Adipose tissue (tissue), 3 donors: ENCODE data around the gene VPS35. TPM values are rescaled to one million over a fixed set of nuclear protein-coding genes. Genes with fewer than 3 reads are reported as not detected.
A peak's percentile ranks its signal among the peaks of the same experiment; 100 is the strongest.

Source experiments
- H3K27ac ChIP-seq: one replicate; pipeline ENCODE4 v1.5.1; 2013; ENCODE audit warnings: low read depth, low read length
- WGBS, 3 donors: extraction: QIAGEN DNeasy Blood & Tissue Kit; methylation state at CpG; one replicate each; pipeline ENCODE4 v1.1.7; 2013; 5-methylcytosine and 5-hydroxymethylcytosine counted together
- polyA plus RNA-seq, 3 donors: library from polyadenylated mRNA; stranded (reverse); fragments of 200-250 nt; gene quantifications; one replicate each; pipeline ENCODE4 v1.2.3, GENCODE V29; 2013
- donor health status: healthy with polysubstance abuse.
- donor health status: Bipolar disorder and iron deficiency.
- donor health status: healthy.

The VPS35 gene
- polyA plus RNA-seq, 3 donors: 20.1 to 45.5 (median 34.5) TPM

GRCh38 chr16:46715769-46716305, 26.9 kb upstream of the VPS35 start:
- H3K27ac ChIP-seq: no peak overlapping the region
- 45 to 71% (median 48%) methylated on average over 6 of the region's 6 CpGs for WGBS, 3 donors

- H3K27ac ChIP-seq: no peak overlapping the region
- WGBS, 3 donors: 85 to 91% (median 88%) methylated on average over 7 of the region's 7 CpGs
These were observed 26.0 kb upstream of the VPS35 start for GRCh38 chr16:46714797-46715591.

- WGBS, 3 donors: 55 to 69% (median 56%) methylated on average over 3 of the region's 3 CpGs
- no peak overlapping the region for H3K27ac ChIP-seq
These were observed 24.7 kb upstream of the VPS35 start for GRCh38 chr16:46713634-46714033.

DNA sequence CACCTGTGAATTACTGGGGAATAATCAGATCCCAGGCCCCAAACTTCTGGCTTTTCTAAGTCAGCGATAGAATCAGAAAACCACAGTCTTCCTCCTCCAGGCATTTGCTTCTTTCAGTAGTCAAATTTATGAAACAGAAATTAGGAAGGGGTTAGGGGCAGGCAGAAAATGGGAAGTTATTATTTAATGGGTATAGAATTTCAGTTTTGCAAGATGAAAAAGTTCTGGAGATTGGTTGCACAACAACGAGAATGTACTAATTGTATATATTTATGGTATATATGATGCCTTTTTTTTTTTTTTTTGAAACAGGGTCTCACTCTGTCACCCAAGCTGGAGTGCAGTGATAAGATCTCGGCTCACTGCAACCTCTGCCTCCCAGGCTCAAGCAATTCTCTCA, 23.9 kb upstream of the VPS35 start:
- no peak overlapping the region for H3K27ac ChIP-seq
- WGBS, 3 donors: 53 to 82% (median 56%) methylated on average over 3 of the region's 3 CpGs

DNA sequence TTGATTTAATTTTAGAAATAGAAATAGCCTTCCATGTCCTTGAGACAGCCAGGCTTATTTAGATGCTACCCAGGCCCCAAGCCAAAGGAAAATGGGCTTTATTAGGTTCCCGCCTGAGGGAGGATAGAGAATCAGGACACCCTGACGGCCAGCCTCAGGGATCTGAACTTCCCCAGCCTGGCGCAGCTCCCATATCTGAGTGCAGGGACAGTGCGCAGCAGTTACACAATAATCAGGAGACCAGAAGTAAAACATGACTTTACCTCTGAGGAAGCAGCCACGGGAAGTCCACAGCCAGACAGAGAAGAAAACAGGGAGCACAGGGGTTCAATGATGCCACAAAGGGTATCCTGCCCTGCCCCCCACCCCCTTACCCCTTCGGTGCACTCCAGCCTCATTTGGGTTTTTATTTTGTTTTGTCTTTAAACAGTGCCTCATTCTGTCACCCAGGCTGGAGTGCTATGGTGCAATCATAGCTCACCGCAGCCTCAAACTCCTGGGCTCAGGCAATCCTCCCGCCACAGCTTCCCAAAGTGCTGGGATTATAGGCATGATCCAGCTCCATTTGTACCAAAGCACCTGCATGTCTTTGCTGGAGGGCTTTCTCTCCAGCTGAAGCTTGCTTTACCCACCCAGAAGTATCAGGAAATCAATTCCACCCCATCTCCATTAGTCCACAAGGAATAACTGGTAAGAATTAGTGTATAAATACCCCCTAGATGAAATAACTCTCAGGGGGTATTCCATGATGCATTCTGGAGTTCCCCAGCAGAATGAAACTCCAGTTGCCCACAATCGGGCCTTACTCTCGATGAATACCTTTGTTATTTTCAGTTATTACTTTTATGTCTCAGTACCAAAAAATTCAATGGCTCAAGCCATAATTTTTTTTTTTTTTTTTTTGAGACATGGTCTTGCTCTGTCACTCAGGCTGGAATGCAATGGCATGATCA, 22.4 kb upstream of the VPS35 start:
- WGBS, 3 donors: 57 to 84% (median 60%) methylated on average over 10 of the region's 10 CpGs
- no peak overlapping the region for H3K27ac ChIP-seq

DNA sequence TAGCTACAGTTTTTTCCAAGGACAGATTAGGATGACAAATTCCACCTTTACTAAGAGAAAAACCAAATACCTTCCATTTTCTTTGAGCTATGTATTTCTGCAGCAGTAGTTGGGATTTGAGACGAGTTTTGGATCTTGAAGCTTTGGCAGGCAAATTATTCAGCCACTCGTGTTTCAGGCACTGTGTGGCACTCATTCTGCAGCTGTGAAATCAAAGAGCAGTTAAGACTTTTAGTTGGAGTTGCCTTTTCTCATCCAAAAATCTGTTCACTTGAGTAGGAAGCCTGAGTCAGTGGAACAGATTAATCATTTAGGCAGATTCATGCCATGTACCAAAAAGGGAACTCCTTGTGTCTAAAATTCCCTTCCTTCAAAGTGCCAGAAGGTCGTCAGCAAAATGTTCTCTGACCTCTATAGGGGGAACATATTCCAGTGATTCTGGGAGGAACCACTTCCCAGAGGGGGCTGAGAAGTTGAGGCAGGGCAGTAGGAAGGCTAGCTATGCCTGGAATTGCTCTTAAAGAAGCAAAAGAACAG, 20.6 kb upstream of the VPS35 start:
- 35 to 43% (median 38%) methylated on average over 3 of the region's 3 CpGs for WGBS, 3 donors
- no peak overlapping the region for H3K27ac ChIP-seq

GRCh38 chr16:46706642-46707041, 17.7 kb upstream of the VPS35 start:
- WGBS, 3 donors: 0% methylated on average over 1 of the region's 1 CpG

DNA sequence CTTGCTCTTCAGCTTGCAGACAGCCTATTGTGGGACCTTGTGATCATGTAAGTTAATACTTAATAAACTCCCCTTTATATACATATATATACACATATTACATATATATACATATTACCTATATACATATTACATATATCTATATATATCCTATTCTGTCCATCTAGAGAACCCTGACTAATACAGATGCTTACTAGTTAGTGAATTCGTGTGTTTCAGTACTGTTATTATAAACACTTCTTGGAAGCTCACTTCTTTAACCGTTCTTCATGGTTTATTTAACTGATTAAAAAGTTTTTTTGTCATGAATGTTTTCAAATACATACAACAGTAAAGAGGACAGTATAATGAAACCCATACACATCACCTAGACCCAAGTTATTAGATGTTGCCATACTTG, 13.1 kb upstream of the VPS35 start:
- no peak overlapping the region for H3K27ac ChIP-seq
- WGBS, 3 donors: 86 to 96% (median 92%) methylated on average over 2 of the region's 2 CpGs

More at GRCh38 chr16:46706642-46707041, 17.7 kb upstream of the VPS35 start:
- H3K27ac ChIP-seq: no peak overlapping the region

DNA sequence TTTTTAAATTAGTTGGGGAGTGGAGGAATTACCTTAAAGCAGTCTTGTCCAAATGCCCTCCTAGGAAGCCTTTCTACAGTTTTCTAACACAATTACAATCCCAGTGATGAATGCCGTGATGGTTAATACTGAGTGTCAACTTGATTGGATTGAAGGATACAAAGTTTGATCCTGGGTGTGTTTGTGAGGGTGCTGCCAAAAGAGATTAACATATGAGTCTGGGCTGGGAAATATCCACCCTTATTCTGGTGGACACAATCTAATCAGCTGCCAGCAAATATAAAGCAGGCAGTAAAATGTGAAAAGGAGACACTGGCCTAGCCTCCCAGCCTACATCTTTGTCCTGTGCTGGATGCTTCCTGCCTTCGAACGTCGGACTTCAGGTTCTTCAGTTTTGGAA, 12.6 kb upstream of the VPS35 start:
- 88 to 94% (median 89%) methylated on average over 4 of the region's 4 CpGs for WGBS, 3 donors
- no peak overlapping the region for H3K27ac ChIP-seq

GRCh38 chr16:46700048-46700447, 11.1 kb upstream of the VPS35 start:
- 93 to 96% (median 94%) methylated on average over 3 of the region's 3 CpGs for WGBS, 3 donors
- H3K27ac ChIP-seq: no peak overlapping the region

DNA sequence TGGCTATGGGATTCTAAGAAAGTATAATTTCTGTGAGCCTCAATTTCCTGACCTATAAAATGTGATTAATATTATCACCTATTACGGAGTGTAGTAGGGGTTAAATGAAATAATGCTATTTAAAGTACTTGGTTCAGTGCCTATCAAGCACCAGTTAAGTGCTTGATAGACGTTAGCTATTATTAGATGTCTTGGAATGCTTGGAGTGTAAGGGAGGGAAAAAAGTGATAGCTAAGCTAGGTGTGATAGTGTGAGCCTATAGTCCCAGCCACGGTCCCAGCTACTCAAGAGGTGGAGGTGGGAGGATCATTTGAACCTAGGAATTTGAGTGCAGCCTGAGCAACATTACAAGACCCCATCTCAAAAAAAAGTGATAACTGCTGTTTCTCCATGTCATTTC, 8.0 kb upstream of the VPS35 start:
- WGBS, 3 donors: 43 to 83% (median 77%) methylated on average over 3 of the region's 3 CpGs
- H3K27ac ChIP-seq: no peak overlapping the region

DNA sequence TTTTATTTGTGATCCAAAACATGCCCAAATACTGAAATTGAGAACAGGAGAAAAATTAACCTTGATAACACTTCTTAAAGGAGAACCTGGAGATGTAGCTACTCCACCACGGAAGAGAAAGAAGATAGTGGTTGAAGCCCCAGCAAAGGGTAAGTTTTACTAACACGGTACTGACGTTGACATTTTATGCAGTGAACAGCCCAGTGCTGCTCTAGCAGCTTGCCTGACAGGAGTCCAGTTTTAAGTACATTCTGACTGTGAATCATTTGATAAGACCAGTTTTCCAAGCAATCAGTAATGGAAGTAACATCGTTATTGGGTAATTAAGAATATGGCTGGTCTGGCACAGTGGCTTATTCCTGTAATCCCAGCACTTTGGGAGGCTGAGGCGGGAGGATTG, 7.0 kb upstream of the VPS35 start:
- H3K27ac ChIP-seq: no peak overlapping the region
- 89 to 97% (median 96%) methylated on average over 5 of the region's 5 CpGs for whole genome bisulfite sequencing, 3 donors

DNA sequence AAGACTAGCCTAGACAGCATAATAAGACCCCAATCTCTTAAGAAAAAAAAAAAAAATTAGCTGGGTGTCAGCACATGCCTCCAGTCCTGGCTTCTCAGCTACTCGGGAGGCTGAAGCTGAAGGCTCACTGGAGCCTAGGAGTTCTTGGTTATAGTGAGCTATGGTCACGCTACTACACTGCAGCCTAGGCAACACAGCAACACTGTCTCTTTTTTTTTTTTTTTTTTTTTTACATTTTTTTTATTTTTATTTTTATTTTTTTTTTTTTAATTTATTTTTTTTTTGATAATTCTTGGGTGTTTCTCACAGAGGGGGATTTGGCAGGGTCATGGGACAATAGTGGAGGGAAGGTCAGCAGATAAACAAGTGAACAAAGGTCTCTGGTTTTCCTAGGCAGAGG, 4.6 kb upstream of the VPS35 start:
- H3K27ac ChIP-seq: no peak overlapping the region
- WGBS, 3 donors: 95 to 100% (median 98%) methylated on average over 2 of the region's 2 CpGs

DNA sequence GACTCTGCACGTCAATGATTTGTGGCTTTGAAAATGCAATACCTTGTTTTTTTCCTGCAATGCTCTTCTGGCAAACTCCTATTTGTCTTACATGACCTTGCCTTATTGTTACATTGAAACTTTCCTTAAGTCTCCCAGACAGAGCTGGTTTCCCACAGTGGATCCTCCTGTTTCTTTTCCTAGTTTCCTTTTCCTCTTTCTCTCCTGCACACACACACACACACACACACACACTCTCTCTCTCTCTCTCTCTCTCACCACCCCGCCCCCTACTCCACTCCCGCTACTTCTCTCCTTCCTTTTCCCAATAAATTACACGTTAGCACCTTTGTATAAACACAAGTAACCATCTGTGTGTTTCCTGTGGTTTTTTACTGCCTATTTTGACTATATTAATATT, 2.7 kb upstream of the VPS35 start:
- 66 to 69% (median 68%) methylated on average over 4 of the region's 4 CpGs for WGBS, 3 donors

GRCh38 chr16:46690281-46691178, 1.6 kb upstream of the VPS35 start:
- WGBS, 3 donors: 10 to 17% (median 15%) methylated on average over 21 of the region's 21 CpGs
- H3K27ac ChIP-seq: no peak overlapping the region

More for the DNA sequence above, 2.7 kb upstream of the VPS35 start:
- no peak overlapping the region for H3K27ac ChIP-seq

GRCh38 chr16:46689365-46690280, 645 bp upstream of the VPS35 start, which contains the start of gene ORC6:
Gene ORC6 (plus strand): TSS chr16:46689659. CDS start chr16:46689706, 47 bp downstream.
- WGBS, 3 donors: 0% methylated on average over 79 of the region's 79 CpGs
- peak within 1 kb of the TSS; percentile 83 for H3K27ac ChIP-seq
